Amniotic stem cell (primary cell): ENCODE measurements around the gene MLF2.

Source experiments
- DNase-seq: peaks from one replicate; lab custom pipeline; 2025; lab: John Stamatoyannopoulos, UW

The MLF2 gene

DNA sequence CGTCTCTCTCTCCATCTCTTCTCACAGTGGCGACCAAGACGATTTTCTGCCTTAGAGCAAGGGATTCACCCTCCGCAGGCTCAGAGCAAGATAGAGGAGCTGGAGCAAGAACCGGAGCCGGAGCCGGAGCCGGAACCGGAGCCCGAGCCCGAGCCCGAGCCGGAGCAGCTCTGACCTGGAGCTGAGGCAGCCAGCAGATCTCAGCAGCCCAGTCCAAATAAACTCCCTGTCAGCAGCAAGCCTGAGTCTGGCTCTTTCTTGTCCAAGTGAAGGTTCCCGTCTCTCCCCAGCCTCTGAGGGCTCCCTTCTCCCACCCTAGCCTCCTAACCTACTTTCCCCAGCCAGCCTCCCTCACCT, 25.3 kb upstream of the MLF2 start:
- no peak for DNase-seq

DNA sequence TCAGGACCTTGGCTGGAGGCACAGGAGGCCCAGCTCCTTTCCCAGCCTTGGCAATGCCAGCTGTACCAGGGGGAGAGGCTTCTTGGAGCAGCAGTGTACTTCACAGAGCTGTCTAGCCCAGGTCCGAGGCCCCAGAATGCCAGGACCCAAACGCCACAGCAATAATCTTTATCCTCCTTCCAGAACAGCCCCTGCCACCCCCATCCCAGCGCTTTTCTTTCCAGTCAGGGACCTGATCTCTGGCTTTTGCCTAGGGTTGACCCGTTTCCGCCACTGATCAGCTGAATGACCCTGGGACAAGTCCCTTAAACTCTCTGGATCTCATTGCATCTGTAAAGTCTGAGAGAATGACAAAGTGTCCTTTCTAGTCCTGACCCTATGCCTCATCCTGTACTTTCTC, 24.4 kb upstream of the MLF2 start:
- no peak for DNase-seq

DNA sequence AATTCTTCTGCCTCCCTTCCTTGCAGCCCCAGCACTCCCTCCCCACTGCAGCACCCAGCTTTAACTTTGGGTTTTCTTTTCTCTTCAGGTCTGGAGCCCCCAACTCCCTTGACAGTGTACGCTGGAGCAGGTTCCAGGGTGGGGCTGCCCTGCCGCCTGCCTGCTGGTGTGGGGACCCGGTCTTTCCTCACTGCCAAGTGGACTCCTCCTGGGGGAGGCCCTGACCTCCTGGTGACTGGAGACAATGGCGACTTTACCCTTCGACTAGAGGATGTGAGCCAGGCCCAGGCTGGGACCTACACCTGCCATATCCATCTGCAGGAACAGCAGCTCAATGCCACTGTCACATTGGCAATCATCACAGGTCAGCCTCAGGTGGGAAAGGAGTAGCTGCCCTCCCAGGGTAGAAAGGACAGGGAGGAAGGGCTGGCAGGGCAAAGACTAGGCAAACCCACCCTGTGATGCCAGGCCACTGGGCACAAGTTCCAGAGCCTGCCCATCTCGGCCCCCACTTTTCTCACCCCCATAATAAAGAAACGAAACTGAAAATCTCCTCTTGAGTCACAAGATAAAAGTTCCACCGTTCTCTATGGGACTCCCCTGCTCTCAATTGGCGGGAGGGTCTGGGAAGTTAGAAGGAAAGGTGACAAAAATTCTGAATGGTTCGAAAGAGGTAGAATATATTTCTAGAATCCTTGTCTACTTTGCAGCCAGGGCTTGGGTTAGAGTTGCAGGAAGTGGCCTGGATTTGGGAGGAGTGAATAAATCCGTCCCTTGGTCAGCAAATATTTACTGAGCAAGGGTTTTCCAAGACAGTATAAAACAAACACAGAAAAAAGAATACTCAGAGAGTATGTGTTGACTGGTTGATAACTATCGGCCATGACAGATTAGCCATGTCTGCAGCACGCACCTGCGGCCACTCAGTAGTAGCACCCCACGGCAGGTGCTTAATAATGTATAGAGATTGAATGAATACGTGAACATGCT, 22.5 kb upstream of the MLF2 start:
- DNase-seq: no peak

DNA sequence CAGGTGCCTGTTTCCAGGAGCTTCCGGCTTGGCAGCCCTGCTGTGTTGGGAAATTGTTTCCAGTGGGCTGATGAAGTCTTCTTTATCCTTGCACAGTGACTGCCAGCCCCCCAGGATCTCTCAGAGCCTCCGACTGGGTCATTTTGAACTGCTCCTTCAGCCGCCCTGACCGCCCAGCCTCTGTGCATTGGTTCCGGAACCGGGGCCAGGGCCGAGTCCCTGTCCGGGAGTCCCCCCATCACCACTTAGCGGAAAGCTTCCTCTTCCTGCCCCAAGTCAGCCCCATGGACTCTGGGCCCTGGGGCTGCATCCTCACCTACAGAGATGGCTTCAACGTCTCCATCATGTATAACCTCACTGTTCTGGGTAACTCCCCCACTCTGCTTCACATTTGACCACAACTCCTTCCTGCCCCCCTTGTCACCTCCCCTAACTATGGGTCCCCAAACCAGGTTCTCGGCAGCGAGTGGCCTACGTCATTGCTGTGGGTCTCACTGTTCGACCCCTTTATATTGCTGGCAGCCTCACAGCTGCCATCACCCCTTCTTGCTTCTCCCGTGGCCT, 21.6 kb upstream of the MLF2 start:
- no peak for DNase-seq

DNA sequence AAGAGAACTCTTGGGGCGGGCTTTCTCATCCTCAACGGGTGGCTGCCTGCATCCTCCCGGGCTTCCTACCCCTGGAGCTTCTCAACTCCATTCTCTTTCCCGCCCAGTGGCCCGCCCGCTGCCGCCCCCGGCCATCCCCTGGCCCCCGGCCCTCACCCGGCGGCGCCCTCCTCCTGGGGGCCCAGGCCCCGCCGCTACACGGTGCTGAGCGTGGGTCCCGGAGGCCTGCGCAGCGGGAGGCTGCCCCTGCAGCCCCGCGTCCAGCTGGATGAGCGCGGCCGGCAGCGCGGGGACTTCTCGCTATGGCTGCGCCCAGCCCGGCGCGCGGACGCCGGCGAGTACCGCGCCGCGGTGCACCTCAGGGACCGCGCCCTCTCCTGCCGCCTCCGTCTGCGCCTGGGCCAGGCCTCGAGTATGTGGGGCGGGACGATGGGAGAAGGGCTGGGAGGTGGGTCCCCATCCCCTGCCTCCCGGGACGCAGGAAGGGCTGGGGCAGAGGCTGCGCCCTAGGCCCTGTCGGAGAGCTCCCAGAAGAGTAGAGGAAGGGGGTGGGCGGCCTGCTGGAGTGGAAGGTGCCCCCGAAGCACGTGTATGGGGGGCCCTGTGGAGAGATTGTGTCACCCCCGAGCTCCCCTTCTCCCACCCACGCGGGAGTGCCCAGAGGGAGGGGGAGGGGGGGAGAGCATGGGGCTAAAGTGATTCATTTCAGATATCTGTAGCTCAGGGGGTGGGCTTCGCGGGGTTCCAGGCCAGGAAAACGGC, 20.8 kb upstream of the MLF2 start:
- no peak for DNase-seq

DNA sequence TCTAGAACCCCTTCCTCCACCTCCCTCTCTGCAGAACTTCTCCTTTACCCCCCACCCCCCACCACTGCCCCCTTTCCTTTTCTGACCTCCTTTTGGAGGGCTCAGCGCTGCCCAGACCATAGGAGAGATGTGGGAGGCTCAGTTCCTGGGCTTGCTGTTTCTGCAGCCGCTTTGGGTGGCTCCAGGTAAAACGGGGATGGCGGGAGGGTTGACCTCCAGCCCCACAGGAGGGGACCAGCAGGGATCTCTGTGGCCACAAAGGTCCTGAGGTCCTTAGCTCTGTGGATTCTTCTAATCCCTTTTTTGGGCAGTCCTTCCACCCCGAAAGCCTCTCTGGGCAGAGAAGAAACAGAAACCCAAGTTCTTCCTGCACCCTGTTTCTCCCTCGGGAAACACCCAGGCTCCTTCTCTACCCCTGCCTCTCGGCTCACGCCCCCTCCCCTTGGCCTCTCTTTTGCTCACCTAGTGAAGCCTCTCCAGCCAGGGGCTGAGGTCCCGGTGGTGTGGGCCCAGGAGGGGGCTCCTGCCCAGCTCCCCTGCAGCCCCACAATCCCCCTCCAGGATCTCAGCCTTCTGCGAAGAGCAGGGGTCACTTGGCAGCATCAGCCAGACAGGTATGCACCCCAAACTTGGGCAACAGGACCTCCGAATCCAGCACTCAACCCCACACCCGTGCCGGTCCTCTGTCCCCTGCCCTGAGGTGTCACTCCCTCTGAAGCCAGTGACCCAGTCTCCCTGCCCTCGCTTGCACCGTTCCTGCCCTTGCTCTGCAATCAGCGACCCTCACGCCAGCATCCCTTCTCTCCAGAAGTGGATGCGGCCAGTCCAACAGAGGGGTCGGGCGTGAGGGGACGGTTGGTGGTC, 20.0 kb upstream of the MLF2 start:
- no peak for DNase-seq

DNA sequence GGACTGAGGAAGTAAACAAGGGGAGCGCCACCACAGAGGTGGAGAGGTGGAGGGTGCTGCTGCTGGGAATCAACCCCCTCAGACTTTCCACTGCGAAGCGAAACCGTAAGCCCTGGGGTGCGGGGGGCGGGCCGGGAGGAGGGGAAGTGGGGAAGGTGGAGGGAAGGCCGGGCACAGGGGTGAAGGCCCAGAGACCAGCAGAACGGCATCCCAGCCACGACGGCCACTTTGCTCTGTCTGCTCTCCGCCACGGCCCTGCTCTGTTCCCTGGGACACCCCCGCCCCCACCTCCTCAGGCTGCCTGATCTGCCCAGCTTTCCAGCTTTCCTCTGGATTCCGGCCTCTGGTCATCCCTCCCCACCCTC, 19.4 kb upstream of the MLF2 start, which contains the start of gene LAG3:
TSS of gene LAG3 (plus strand) at position 190 of the 365 bp plus-strand sequence. CDS start 333 bp downstream, outside the sequence.
- DNase-seq: no peak

DNA sequence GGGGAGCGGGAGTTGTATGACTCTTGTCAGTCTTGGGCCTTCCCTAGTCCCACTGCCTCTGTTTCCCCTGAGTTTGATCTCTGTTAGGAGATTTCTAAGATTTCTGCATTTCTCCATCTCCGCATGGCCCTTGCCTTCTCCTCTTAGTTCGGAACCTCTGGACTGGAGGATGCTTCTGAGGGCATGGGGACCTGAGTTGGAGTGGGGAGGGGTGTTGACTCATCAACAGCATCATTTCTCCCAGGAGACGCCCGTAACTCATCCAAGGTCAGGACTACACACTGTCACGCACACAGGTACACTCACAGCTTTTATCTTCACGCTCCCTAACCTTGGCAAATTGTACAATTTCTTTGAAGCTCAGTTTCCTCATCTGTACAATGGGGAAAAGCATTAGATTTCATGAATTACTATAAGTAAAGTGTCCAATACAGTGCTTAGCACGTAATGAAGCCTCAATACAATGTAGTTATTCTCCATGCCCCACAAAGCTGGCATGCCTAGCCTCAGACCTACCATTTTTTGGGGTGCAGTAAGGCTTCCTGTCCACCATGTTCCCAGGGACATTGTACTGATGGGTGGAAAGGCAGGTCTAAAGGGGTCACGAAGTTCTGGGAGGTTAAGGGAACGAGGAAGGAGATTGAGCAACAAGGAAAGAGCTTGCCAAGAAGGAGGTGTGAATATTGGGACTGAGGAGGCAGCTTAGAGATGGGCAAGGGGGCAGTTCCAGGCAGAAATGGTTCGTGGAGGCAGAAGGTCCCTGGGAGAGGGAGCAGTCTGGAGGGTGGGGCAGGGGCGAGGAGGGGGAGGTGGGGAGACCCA, 18.8 kb upstream of the MLF2 start:
- DNase-seq: no peak

DNA sequence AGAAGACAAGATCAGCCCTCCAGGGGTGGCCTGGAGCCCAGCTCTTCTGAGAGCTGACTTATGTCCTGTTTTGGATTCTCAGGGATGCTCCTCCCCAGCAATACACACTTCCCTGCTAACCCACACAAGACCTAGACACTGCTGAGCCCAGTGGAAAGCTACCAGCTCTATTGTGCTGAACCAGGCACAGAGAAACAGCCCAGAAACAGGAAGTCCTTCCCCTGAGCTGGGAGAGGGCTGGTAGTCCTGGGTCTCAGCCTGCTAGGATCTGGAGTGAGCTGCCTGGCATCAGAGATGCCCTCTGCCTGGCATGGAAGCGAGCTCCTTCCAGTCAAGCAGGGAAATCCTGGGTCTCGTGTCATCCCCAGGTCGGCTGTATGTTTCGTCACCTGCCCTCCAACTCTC, 18.2 kb upstream of the MLF2 start:
- DNase-seq: no peak

DNA sequence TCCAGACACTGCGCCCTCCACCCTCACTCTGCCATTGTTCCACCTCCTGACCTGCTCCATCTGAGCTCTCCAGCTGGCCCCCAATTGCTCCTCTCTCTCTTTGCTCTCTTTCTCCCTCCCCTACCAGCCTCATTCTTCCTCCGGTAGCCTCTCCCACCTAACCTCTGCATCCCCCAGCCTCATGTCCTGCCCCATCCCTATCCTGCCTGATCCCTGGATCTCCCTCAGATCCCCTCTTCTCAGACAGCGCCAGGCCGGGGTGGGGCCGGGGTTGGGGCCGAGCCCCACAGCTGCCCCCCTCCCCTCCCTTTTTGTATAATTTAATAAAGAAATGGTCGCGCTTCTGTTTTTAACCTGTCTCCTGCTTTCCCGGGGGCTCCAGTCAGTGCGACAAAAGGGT, 17.7 kb upstream of the MLF2 start:
- no peak for DNase-seq

DNA sequence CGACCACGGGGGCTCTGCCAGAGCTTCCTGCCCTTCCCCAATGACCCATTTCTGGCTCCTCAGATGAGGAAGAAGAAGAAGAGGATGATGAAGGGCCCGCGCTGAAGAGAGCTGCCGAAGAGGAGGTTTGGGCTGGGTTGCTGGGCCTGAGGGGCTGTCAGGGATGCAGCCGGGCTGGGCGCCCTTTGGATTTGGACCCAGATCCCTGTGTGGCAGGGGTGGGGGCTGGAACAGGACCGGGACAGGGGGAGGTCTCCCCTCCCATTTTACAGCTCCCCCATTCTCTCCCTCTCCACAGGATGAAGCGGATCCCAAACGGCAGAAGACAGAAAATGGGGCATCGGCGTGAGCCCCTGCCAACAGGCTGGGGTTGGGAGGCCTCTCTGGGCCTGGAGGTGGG, 17.2 kb upstream of the MLF2 start:
- DNase-seq: no peak

DNA sequence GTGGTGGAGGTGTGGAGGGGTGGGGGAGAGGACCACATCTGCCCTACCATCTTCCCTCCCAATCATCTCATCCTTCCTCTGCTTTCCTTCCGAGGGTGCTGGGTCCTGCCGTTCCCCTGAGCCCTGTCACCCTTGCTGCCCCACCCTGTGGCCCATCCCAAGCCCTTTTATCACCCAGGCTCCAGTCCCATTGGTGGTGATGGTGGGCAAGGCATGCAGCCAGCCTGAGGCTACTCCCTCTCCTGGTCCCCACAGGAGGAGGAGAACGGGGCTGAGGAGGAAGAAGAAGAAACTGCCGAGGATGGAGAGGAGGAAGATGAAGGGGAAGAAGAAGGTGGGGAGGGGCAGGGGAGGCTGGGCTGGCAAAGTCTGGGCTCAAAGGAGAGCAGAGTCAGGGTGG, 16.7 kb upstream of the MLF2 start:
- no peak for DNase-seq

DNA sequence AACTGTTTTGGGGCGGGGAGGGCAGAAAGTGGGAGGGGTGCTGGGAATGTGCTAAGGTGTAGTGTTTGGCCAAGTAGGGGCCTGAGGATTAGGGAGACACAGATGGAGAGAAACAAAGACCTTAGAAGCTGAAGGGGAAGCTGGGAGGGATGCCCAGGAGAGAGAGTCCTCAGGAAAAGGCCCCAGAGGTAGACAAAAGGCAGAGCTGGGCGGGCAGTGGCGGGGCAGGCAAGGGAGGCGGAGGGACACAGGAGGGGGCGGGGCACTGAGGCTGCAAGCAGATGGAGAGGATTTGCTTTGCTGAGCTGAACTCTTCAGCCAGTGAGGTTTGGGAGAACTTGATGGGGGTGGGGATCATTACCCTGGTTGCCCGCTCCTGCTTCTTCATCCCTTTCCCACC, 16.0 kb upstream of the MLF2 start:
- peak; percentile 16 for DNase-seq

DNA sequence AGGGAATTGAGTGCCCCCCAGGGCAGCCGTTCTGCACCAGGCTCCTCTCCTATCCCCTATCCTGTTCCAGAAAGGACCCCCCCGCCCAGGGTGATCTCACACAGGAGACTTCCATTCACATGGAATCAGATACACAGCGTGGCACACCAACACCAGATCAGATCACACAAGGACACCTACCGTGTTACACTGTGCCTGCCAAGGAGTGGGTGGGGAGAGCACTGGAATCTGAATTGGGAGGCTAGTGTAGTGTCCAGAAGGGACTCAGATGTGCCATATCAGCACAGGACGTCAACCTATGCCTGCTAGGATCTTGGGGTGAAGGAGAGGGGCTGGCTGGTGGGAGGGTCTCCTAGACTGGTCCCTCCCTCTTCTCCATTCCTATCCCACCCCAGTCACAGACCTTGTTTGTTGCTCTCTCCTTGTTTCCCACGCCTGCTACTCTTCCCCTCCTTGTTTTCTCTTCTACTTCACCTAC, 15.5 kb upstream of the MLF2 start:
- no peak for DNase-seq

DNA sequence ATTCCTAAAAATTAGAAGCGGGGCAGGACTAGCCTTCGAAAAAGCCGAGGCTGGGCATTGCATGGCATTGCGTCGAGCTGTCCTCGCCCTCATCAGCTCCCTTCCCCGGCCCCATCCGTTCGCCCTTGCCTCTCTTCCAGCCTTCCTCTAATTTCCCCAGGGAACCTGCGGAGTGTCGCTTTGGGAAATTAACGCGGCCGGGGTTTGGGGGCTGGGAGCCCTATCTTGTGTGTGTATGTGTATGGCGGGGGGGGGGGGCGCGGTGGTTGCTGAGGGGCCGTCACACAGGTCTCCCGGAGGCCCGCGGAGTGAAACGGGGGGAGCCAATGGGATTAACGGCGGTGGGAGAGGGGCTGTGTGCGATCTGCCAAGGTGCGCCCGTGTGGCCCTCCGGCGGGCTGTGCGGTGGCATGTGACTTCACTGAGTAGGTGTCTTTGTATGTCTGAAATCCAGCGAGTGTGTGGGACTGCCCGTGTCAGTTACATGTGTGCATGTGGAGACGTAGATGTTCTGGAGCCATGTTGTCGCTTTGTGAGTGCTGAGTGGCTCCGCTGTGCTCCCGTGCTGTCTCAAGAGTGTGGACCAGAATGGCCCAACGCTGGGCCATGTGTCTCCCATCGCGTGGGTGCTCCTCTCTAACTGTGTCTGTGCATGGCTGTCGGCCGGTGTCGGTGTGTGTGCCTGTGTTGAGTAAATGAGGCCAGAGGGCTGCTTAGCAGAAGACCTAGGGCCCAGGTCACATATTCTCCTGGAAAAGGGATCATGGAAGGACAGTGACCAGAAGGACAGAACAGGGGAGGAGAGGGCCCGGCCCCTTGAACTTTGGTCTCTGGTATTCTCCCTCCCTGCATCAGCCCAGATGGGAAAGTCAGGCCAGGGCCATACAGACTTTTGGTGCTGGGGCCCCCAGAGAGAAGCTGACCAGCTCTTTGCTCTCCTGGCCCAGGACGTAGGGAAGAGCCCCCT, 14.7 kb upstream of the MLF2 start:
- no peak for DNase-seq

DNA sequence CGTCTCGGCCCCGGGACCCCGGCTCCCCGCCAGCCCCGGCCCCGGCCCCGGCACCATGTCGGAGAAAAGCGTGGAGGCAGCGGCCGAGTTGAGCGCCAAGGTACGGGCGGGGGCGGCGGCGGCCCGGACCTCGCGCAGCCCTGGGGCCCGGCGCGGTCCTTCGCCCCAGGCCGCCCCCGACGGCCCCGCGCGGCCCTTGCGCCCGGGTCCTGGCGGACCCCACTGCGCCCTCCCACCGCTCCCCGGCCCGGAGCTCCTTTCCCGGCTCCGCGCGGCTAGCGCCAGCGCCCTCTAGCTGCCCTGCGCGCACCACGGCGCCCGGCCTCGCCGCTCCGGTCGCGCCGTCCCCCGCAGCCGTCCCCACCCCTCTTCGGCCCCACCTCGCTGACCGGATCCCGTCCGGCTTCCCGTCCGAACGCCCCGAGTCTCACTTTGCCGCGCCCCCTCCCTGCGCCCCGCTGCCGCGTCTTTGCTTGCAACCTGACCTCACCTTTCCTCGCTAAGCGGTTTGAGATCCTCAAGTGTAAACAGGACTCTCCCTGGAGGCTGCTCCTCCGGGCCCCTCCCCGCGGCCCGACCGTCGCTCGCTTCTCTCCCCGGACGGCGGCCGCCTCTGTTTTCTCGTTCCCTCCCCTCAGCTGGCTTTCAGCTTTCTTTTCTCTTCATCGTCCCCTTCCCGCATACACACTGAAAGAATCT, 13.9 kb upstream of the MLF2 start:
- peak; percentile 26 for DNase-seq

DNA sequence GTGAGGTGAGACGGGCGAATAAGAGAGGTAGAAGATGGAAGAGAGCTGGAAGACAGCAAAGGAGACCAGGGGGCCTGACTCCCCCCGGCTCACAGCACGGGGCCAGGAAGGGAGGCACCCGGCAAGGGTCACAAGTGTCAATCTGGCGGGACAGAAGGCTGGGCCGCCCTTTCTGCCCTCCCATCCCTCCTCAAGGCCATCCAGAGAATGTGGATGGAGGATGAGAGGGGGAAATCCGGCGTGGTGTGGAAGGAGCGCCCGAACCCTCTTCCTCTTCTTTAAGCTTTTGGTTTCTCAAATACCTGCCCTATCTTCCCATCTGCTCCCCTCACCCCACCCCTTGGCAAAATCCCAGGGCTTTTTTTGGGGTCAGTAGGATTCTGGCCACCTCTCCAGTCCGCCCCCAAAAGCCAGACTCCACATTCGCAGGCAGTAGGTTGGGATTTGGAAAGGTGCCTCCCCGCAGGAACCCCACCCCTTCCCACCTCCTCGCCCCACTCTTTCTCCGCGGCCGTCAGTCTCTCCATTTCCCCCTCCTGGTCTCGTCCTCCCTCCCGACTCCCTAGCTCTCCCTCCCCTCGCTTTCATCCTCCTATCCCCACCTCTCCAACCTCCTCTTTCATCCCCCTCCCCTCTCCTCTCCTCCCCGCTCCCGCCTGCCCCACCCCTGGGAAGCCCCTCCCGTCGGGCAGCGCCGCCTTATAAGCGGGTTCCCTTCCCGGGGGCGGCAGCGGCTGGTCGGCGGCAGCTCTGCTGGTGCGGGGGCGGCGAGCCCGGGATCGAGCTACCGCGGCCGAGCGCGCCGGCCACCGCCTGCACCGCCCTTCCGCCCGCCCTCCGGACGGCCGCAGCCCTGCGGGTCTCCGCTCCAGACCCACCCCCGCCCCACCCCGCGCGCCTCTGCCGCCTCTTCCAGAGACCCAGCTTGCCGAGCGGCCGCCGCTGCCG, 13.0 kb upstream of the MLF2 start, which contains the start of gene PTMS:
TSS of gene PTMS (plus strand) at position 730 of the 948 bp plus-strand sequence. CDS start 343 bp downstream, outside the sequence.
- peak; percentile 75 for DNase-seq
